HFFc6 (cell line): Measurements from ENCODE around the gene RFC5. TPM values are rescaled to one million over a fixed set of nuclear protein-coding genes. Genes with fewer than 3 reads are reported as not detected.
"Not testable (repeated sequence)": the region's sequence is repeated elsewhere in the genome, so short reads cannot be mapped to it uniquely, and the experiment has no call there.

Experiments
- DNase-seq: peaks from one replicate; pipeline ENCODE4 v3.0.0-alpha.2; 2018
- H3K27ac Mint-ChIP-seq: 2 replicates; pipeline ENCODE4 v1.8.0; 2020; ENCODE audit warnings: mild to moderate bottlenecking, mixed read lengths
- H3K27me3 Mint-ChIP-seq: 2 replicates; pipeline ENCODE4 v1.8.0; 2021; ENCODE audit warnings: mild to moderate bottlenecking, moderate library complexity, mixed read lengths; ENCODE audit not compliant: insufficient read depth
- H3K36me3 Mint-ChIP-seq: 2 replicates; pipeline ENCODE4 v1.8.0; 2021; ENCODE audit warnings: low read depth, mixed read lengths
- H3K4me1 Mint-ChIP-seq: 2 replicates; pipeline ENCODE4 v1.8.0; 2020; ENCODE audit warnings: low read depth, mixed read lengths
- H3K4me3 Mint-ChIP-seq: 2 replicates; pipeline ENCODE4 v1.8.0; 2020; ENCODE audit warnings: mild to moderate bottlenecking, moderate library complexity, mixed read lengths
- H3K9me3 Mint-ChIP-seq: 2 replicates; pipeline ENCODE4 v1.8.0; 2020; ENCODE audit warnings: mild to moderate bottlenecking, mixed read lengths
- CTCF ChIP-seq: fragments of 200-600 bp; sonication (generic); IDR thresholded peaks from 2 replicates; pipeline ENCODE4 v1.5.0; 2021; ENCODE audit warnings: antibody characterized with exemption, mild to moderate bottlenecking
- total RNA-seq, 6 experiments: library from RNA; stranded (reverse); fragmentation: NEBNext Ultra II Directional; extraction: Animal tissue kit (Norgen Biotek cat#: 25700); gene quantifications; 2 replicates in 1 of 6; 3 replicates in 5 of 6; pipeline ENCODE4 v1.2.3, GENCODE V29; 2021

The RFC5 gene
- total RNA-seq, 6 experiments from 2014 or later: 9.3 to 19.6 (median 16.6) TPM

GRCh38 chr12:118070650-118071049 is 54.1 kb downstream of the RFC5 start:
- Mint-ChIP-seq H3K27ac (no peak overlapping the region), H3K9me3 (no peaks in the 10 kb centered on the region), H3K27me3 (peaks cover under 1% of the 10 kb centered on the region; the same call in 1 of the 2 replicates), H3K4me3 (no peak overlapping the region), H3K4me1 (no peaks in the 10 kb centered on the region), H3K36me3 (peaks cover 28% of the 10 kb centered on the region)
- no peak for TF ChIP-seq CTCF
- no peak for DNase-seq

- H3K4me3 Mint-ChIP-seq: no peak overlapping the region
- peaks cover 2% of the 10 kb centered on the region; the same call in 1 of the 2 replicates for H3K27me3 Mint-ChIP-seq
- peaks cover 36% of the 10 kb centered on the region for H3K36me3 Mint-ChIP-seq
- no peak overlapping the region for H3K27ac Mint-ChIP-seq
- DNase-seq: no peak
- peaks cover 11% of the 10 kb centered on the region for H3K9me3 Mint-ChIP-seq
- TF ChIP-seq CTCF: no peak
- H3K4me1 Mint-ChIP-seq: no peaks in the 10 kb centered on the region
Measured at GRCh38 chr12:118073768-118074167, 57.3 kb downstream of the RFC5 start.

- Mint-ChIP-seq H3K36me3 (peaks cover 36% of the 10 kb centered on the region), H3K9me3 (peaks cover 11% of the 10 kb centered on the region)
- H3K4me3 Mint-ChIP-seq, H3K27ac Mint-ChIP-seq, DNase-seq, H3K27me3 Mint-ChIP-seq, H3K4me1 Mint-ChIP-seq: not testable (repeated sequence)
Measured at GRCh38 chr12:118081521-118081920, 65.0 kb downstream of the RFC5 start.

Other genes starting within 250 kb of the RFC5 start
- gene KSR2, start 47.7 kb upstream of the RFC5 start, total RNA-seq: under 1 TPM in 4 of 6 experiments, not detected in 2; 0.09 to 0.22 (median 0.12) TPM
- gene WSB2, start 44.5 kb downstream of the RFC5 start, total RNA-seq: 100 to 1,000 TPM; 140 to 168 (median 149) TPM
- gene VSIG10, start 87.3 kb downstream of the RFC5 start, total RNA-seq: 10 to 100 TPM; 17.6 to 22.0 (median 21.1) TPM
- 100 to 1,000 TPM; 178 to 263 (median 196) TPM for gene PEBP1, start 119.4 kb downstream of the RFC5 start, total RNA-seq